Activated T-cell treated with anti-CD3 and anti-CD28 coated beads for 48 hours (primary cell): ENCODE results near the gene PSAT1.

Source experiments
- DNase-seq: peaks from one replicate; pipeline ENCODE4 v3.0.0-alpha.2; 2020; ENCODE audit warnings: low read depth

The PSAT1 gene

DNA sequence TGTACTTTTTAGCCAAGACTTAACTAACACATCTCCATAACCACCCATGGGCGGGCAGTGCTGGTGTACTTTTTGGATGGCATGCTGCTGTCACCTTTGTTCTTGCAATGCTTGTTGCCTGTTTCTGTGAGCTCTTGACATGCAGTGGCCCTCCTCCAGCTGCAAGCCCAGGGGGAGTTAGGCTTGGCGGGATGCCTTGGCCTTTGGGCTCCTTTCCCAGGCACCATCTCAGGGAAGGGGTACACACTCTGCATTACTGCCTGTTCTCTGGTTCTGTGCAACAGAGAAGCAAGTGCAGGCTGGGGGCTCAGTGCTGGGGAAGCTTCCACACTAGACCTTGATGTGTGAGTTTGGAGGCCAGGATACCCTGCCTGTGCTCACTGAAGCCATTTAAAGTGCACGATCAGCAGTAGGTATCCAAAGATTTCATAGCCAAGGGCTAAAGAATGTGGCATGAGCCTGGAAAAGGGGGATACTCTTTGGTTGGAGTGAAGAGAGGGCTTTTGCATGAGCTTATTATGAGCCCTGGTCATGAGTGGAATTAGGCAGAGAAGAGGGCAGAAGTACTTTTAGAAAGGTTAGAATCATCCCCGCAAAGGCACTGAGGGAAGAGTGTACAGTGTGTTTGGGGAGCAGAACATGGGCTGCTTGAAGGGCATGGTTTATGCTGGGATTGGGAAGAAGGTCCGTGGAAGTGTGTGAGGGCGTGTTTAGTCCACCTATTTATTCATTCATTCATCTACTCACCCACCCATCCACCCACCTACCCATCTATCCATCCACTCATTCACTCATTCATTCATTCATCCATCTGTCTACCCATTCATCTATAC is 22.5 kb downstream of the PSAT1 start:
- no peak for DNase-seq

DNA sequence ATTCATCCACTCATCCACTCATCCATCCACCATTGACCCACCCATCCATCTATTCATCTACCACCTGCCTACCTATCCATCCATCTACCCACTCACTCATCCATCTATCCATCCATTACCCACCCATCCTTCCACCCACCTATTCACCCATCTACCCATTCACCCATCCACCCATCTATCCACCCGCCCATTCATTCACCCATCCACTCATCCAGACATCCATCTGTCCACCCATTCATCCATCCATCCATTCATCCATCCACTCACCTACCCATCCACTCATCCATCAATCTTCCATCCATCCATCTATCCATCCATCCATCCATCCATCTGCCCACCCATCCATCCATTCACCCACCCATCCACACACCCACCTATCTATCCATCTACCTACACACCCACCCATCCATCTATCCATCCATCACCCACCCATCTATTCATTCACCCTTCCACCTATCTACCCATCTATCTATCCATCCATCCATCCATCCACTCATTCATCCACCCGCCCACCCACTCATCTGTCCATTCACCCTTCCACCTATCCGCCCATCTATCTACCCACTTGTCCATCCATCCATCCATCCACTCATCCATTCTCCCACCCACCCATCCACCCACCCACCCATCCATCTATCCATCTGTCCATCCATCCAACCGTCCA is 23.2 kb downstream of the PSAT1 start:
- DNase-seq, result no peak

DNA sequence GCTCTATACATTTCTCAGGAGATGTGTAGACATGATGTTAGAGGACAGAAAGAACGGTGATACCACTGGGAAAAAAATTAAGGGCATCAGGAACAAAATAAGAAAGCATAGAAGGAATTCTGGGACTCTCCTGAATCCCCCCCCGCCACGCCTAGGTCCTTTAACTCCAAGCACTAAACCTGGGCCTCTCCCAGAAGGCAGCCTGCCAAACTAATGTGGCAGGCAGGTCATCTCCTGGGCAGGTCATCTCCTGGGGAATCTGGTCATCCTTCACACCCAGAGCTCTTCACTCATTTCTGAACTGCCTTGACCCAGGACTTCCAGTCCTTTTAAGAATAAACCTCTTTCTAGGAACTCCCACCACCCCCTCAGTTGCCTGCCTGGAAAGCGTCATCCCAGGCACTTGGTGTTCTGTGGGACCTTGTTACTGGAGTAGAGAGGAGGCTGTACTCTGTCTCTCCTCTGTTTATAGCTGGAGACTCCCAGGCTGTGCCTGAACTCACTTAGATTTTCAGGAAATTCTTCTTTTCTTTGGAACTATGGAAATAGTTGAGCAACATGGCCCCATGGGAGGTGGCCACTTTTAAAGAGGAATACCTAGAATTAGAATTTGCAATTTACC is 24.1 kb downstream of the PSAT1 start:
- no peak for DNase-seq

DNA sequence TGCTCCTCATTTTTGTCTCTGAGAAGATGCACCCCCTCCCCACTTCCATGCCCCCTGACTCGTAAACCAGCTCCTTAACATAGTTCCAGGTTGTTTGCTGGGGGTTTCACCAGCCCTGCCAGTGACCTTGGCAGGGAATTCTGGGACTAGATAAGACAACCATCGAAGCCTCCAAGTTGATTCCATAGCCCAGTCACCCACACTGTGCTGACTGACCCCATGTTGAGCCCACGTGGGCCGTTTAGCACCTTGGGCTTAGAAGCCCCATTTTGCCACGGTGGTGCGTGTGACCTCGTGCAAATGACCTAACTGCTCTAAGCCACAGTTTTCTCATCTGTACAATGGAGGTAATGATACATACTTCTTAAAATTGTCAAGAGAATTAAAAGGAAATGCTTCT is 24.6 kb downstream of the PSAT1 start:
- no peak for DNase-seq

DNA sequence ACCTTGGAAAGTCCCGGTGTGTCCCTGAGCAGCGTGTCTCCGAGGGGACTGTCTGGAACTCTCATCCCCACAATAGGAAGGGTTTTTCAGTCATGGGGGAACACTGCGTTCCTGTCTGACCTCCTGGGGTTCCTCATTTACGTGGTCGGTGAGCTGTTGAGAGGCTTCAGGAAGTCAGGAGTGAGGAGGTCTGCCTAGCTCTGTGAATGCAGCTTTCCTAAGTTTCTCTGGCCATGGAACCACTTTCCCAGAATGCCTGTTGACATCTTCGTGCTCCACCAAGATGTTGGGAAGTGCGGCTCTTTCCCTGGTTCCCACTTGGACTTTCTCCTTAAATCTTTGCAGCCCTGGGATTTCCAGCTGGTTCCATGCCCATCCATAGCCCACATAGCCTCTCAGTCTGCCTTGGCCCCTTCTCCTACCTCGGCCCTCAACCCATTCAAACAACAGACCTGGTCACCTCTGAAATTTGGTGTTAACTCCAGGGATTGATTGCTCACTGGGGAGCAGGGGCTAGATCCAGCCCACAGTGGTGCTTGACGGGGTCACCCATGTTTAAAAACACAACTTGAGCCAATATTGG is 27.2 kb downstream of the PSAT1 start:
- no peak for DNase-seq

GRCh38 chr9:78324682-78325081 is 27.8 kb downstream of the PSAT1 start:
- no peak for DNase-seq

GRCh38 chr9:78325343-78325742 is 28.4 kb downstream of the PSAT1 start:
- no peak for DNase-seq

DNA sequence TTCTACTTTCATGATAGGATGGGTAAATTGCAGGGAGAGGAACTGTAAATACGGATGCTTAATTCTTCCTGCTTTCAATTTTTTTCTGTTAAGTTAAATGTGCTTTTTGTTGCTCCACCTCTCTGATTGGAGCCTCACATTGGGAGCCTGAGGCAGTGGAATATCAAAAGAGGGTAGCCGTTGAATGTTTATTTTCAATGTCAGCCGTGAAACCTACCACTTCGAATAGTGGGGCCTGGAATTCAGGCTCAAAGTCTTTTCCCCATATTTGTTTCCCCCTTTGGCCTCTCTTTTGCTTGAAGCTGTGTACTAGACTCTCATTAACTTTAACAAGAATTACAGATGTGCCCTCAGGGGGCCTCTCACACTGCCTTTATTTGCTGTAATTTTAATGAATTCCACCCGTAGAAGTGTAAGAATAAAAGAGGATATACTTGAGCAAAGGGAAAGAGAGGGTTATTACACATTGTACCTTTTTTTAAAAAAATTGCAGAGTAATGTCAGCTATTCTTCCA is 29.0 kb downstream of the PSAT1 start:
- no peak for DNase-seq

DNA sequence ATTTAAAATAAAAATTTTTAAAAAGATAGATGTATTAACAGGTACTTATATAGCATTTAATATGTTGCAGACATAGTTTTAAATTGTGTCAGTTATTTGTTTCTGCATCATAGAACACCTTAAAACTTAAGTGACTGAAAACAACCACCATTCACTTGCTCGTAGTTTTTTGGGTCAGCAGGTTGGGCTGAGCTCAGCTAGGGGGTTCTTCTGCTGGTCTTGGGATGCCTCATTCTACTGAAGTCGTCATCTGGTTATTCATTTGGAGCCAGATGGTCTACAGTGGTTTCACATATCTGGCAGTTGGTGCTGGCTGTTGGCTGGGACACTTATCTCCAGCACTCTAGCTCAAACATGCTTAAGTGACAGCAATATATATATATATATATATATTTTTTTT is 29.6 kb downstream of the PSAT1 start:
- no peak for DNase-seq

GRCh38 chr9:78332381-78332780 is 35.5 kb downstream of the PSAT1 start:
- DNase-seq, result no peak

DNA sequence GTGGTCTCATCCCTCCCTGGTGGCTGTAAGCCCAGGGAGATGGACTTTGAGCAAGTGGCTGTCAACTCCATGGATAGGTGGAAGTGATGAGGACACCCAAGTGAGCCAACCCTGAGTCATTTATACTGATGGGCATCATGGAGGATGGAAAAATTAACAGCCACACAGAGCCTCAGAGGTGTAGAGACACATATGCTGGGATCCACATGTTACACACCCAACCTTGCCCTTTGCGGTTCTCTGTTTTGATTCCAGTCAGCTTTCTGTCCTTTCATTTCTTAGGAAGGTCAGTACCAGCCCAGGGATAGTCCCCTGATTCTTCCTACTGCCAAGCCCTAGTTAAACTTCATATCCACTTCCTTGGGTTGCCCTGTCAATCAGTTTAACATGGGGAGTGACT is 51.9 kb downstream of the PSAT1 start:
- DNase-seq, result no peak

- no peak for DNase-seq
Observed at GRCh38 chr9:78351816-78352215, 54.9 kb downstream of the PSAT1 start.

GRCh38 chr9:78354324-78354973 is 57.5 kb downstream of the PSAT1 start:
- DNase-seq, result no peak

- DNase-seq, result no peak
Observed at GRCh38 chr9:78354989-78355388, 58.1 kb downstream of the PSAT1 start.

DNA sequence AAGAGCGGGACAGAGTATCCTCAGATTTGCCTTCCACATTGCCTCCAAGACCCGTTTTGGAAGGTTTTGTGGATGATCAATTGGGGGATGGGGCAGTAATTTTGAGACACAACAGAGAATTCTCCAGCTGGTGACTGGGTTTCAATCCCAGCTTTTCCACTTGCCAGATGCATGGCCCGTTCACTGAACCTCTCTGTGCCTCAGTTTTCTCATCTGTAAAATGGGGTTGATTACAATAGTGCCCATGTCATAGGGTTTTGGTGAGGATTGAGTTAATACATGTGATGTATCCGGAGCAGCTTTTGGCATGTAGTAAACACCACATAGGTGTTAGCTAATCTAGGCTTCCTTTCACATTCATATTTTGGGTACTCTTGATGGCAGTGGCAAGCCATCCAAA is 59.7 kb downstream of the PSAT1 start:
- DNase-seq, result no peak

DNA sequence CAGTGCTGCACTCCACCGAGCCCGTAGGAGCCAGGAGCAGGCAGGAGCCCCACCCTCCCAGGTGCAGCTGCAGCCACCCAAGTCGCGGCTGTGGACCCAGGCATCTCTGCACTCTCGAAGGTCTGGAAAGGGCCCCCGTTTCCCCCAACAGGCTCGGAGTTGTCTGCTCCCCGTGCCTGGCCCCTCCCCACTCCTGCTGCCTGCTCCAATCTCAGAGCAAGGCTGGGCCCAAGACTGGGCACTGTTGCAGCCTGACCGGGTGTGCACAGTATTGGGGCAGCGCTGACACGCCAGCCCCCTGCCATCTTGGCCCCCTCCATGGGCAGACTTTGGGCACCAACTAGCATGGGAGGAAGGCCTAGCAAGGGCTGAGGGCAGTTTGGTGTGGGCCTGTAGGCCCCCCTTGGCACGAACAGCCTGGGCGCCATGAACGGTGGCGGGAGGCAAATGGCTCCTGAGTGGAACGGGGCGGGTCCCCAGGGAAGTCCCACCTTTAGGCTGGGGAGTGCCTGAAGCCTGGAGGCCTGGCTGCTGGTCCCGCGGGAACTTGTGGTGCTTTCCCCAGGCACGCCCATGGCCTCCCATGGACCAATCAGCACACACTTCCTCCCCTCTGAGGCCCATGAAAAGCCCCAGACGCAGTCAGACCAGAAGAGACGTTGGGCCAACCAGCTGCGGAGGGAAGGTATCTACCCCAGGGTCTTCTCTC is 60.4 kb downstream of the PSAT1 start:
- DNase-seq, result no peak

- DNase-seq, result no peak
Observed at GRCh38 chr9:78358329-78359051, 61.6 kb downstream of the PSAT1 start.

GRCh38 chr9:78363221-78363620 is 66.3 kb downstream of the PSAT1 start:
- no peak for DNase-seq

GRCh38 chr9:78365748-78366697 is 69.1 kb downstream of the PSAT1 start:
- no peak for DNase-seq

DNA sequence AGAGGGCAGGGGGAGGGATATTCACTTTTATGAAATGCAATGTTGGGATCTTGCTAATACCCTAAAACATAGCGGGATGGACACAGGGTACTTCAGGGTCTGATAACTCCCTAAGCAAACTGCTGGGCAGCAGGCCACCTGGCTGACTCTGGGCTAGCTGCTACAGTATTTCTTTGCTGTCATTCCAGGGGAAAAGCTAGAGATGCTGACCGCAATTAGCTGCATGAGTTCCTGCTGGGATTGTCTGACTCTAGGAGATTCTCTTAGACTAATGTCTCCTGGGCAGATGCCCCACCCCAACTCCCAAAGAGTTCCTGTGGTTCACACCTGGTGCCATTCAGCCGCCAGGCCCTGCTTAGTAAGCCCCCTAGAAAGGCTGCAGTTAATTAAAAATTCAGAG is 69.9 kb downstream of the PSAT1 start:
- no peak for DNase-seq
